HL-60/S4 treated with retinoic acid at 250 ng/mL for 4 days and 3 days (cell line): ENCODE results near the gene SPTLC1.

ENCODE experiments used
- in situ Hi-C: fragments of 300-500 bp; cut with MboI; formaldehyde crosslinking; loops from 2 replicates; pipeline ENCODE4 v1.7.0; 2022; ENCODE audit warnings: low sequenced_read_pairs

SPTLC1 gene

GRCh38 chr9:92100237-92100911, 14.8 kb downstream of the SPTLC1 start:
- in situ Hi-C loops: no loop called here

- in situ Hi-C loops: no loop called here
These were observed 16.6 kb downstream of the SPTLC1 start for GRCh38 chr9:92098638-92099037.

DNA sequence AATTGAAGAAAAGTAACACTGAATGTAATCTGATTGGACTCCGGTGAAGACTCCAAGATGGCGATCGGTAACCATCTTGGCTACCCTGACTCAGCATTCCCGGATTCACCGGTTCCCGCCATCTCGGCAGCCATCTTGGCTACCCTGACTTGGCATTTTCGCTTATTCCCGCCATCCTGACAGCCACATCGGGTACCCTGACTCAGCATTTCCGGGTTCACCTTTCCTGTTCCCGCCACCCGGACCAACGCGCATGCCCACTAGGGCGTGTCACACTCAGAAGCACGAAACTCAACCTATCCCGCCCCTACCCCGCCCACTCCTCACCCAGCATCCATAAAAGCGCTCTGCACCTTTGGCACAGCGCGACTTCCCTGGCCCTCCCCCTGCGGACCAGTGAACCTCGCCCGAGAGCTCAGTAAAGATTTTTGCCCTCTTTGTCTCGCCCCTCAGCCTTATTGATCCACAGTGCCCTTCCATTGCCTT, 17.2 kb downstream of the SPTLC1 start:
- in situ Hi-C loops: no loop called here

- in situ Hi-C loops: no loop called here
These were observed 20.0 kb downstream of the SPTLC1 start for GRCh38 chr9:92095236-92095635.

GRCh38 chr9:92094655-92095054, 20.6 kb downstream of the SPTLC1 start:
- in situ Hi-C loops: no loop called here

DNA sequence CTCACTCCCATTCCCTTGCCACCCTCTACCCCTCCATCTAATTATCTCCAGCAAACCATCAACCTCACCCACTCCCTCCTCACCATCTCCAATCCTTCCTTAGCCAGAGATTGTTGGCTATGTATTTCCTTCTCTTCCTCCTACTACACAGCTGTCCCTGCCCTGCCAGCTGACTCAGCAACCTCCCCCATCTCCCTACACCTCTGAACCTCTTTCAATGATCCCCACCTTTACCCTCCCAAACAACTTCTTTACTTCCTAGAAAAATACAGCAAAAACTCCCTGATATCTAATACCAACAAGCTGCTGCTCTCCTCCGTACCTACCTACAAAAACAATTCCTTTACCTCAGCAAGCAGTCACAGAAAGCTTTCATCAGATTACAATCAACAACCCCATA, 37.3 kb downstream of the SPTLC1 start:
- in situ Hi-C loops: no loop called here

- in situ Hi-C loops: no loop called here
These were observed 43.6 kb downstream of the SPTLC1 start for GRCh38 chr9:92071634-92072033.

DNA sequence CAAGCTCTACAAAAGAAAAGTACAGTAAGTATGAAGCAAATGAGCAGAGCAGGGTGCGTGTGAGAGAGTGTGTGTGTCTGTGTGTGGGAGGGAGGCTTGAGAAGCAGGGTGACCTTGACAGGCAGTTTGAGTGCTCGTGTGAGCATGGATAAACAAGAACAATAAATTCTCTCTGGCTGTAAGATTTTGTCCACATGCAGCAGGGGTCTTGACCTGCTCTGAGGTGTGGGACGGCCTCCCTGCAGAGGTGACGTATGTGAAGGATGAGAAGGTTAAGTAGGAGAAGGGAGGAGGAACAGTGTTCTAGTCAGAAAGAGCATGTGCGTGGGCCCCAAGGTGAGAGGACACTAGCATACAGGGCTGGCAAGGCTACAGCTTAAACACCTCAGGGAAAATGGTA, 49.0 kb downstream of the SPTLC1 start:
- in situ Hi-C loops: no loop called here

- in situ Hi-C loops: no loop called here
These were observed 50.5 kb downstream of the SPTLC1 start for GRCh38 chr9:92064711-92065110.

DNA sequence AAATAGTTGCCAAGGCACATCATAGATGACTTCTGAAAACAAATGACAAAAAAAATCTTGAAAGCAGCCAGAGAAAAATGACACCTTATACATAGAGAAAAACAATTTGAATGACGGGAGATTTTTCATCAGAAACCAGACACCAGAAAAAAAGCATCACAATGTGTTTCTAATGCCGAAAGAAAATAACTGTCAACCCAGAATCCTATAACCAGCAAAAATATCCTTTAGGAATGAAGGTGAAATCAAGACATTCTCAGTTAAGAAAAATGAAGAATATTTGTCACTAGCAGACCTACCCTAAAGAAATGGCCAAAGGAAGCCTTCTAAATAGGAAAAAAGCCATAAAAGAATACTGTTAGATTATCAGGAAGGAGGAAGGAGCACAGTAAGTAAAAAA, 54.0 kb downstream of the SPTLC1 start:
- in situ Hi-C loops: no loop called here

GRCh38 chr9:92059661-92060060, 55.6 kb downstream of the SPTLC1 start:
- in situ Hi-C loops: no loop called here

GRCh38 chr9:92058723-92059444, 56.3 kb downstream of the SPTLC1 start:
- in situ Hi-C loops: no loop called here

- in situ Hi-C loops: no loop called here
These were observed 57.2 kb downstream of the SPTLC1 start for GRCh38 chr9:92058026-92058425.

DNA sequence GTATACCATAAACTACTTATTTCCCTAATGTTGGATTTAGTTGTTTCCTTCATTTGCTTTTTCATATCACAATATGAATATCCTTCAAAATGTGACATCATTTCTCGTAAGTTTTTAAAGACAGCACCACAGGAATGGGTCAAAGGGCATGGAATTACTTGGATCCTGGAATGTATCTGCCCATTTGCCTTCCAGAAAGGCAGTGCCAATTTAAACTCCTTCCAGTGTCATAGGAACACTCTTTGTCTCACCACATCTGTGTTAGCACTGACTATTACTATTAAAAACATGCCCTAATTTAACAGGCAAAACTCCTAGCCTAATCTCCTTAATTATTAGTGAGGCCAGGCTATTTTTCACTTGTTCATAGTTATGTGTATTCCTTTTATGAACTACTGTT, 58.0 kb downstream of the SPTLC1 start:
- in situ Hi-C loops: no loop called here

- in situ Hi-C loops: no loop called here
These were observed 59.6 kb downstream of the SPTLC1 start for GRCh38 chr9:92055624-92056023.

- in situ Hi-C loops: no loop called here
These were observed 66.1 kb downstream of the SPTLC1 start for GRCh38 chr9:92048924-92049625.

DNA sequence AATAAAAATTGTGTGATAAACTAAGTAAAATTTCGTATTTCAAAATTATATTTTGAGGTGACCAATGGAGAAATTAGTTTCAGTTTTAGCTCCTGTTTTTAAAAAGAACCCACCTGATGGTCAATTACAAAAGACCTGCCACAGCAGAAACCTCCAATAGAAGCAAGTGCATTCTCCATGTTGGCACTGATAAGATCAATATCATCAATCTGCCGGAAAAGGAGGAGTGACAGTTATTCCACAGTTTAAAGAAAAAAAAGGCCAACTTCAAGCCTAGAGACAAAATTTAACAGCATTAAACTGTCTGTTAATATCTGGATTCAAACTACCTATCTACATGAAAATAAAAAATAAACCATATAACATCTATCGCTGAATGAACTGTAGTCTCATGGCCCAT, 67.7 kb downstream of the SPTLC1 start:
- in situ Hi-C loops: no loop called here

DNA sequence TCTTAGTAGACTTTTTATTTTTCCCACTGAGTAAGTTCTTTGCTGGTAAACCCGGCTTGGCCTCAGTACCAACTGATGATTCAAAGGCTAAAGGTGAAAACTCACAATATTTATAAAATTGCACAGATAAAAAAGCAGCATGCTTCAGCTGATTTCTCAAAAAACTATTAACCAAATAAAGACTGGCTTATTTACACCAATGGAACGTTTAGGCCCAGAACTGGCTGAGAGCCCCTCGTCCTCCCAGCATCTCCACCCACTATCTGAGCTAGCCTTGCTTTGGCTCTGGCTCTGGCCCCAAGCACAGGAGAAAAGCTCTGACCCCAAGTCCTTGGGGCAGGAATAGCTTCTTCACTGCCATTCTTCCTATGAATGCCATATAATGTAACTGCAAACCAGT, 68.5 kb downstream of the SPTLC1 start:
- in situ Hi-C loops: no loop called here

DNA sequence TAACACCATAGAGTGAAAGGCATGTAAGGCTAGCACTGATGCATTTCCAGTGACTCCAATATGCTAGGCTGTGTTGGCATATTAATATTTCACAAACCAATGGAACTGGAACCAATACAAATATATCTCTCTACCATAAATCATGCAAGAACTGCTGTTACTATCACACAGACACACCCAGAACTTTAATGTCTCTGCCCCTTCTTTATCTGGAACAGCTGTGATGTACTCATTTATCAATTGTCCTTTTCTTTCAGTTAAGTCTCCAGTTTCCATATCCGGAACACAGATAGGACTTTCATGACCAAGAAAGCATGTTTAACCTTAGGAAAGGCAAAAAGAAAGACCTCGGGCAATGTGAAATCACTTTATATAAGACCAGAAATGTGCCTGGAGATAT, 70.3 kb downstream of the SPTLC1 start:
- in situ Hi-C loops: no loop called here

- in situ Hi-C loops: no loop called here
These were observed 72.2 kb downstream of the SPTLC1 start for GRCh38 chr9:92043002-92043401.

DNA sequence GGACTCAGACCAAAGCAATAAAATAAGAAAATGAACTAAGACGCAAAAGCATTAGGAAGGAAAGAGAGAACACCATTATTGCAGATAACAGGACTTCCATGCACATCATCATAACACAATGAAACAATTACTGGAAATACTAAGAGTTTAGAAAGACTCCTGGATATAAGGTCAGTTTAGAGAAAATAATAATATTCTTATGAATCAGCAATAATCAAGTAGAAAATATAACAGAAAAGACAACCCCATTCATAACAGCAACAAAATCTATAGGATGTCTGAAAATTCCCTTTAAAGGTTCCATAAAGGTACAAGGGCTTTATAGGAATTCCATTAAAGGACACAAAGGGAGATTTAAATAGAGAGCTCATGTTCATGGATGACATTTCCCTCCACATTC, 73.0 kb downstream of the SPTLC1 start:
- in situ Hi-C loops: no loop called here

DNA sequence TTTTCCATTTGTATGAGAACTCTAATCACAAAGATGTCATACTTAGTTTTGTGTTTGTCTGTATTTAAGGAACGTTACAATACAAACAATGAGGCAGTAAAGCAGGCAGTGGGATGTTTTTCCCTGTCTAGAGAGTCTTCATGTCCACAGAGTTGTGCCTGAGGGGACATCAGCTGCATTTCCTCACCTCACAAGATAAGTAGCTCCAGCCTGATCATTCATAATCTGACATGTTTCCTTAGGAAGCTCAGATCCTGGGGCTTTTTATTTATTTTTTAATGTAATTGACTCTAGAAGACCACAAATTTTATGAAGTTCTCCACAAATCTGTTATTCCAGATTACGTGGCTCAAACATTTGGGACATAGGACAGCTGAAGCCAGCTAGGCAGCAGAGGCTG, 78.5 kb downstream of the SPTLC1 start:
- in situ Hi-C loops: no loop called here
